Measurements from ENCODE around the gene FBXL5.
"Not testable (repeated sequence)": the region's sequence is repeated elsewhere in the genome, so short reads cannot be mapped to it uniquely, and the experiment has no call there.

Gene FBXL5

DNA sequence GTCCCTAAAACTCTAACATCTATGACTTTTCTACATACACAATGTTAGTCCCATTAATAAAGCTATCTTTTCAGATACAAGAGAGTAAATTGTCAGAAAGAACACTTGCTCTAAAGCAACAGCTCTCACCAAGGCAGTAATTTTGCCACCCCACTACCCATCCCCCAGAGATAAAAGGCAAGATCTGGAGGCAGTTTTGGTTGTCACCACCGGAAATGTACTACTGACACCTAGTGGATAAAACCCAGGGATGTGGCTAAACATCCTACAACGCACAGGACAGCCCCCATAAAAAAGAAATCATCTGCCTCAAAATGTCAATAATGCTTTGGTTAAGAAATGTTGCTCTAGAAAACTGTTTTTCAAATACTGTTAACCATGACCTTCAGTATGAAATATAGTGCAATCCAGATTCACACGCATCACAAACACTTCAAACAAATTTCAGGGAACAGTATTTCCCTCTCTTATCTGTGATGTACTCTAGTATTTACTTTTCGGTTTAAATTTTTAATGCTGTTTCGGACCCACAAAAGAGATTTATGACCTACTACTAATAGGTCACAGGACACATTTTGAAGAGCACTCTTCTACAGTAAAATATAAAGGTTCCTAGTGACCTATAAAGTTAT lies 5.1 kb downstream of the FBXL5 start:
- peak; percentile 69 for DNase-seq

DNA sequence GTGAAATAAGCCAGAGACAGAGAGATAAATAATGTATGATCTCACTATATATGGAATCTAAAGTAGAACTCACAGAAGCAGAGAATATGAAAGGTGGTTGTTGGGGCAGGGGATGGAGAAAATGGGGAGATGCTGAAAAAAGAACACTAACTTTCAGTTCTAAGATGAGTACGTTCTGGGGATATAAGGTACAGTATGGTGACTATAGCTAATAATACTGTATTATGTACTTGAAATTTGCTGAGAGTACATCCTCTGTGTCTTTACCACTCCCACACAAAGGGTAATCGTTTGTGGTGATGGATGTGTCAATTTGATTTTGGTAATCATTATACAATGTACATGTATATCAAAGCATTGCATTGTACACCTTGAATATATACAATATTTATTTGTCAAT lies 6.6 kb downstream of the FBXL5 start:
- DNase-seq, result no peak

DNA sequence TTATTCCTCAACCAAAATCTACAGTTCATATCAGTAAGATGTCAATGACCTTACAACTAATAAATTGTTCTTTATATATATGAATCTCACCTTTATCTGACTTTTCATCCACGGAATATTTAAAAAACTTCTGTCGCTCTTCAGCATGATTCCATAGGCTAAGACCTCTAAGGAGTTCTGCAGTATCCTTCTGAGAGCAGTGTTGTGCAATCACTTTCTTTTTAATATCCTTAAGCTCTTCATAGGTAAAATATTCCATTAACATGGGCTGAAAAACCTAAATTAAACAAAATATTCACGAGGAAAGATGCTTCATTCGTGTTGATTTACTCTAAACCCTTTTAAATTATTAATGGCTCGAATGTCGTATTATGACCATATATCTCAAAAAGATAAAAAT lies 16.7 kb downstream of the FBXL5 start:
- DNase-seq, result no peak

DNA sequence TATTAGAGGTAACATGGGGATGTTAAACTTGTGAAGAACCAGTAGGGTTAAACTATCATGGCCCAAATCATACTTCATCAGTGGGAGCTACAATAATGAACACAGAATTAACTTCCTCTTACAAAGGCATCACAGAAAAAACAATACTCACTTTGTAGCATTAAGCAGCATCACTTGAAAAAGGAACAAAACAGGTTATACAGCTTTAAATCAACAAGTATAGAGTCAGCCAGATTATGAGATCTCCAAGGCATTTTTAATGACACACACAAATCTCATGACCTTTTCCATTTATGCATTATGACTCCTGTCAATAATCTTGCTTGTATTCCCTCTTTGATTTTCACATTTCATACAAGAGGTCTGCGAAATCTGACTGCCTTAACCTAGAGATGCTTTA lies 18.3 kb downstream of the FBXL5 start:
- DNase-seq, result no peak

DNA sequence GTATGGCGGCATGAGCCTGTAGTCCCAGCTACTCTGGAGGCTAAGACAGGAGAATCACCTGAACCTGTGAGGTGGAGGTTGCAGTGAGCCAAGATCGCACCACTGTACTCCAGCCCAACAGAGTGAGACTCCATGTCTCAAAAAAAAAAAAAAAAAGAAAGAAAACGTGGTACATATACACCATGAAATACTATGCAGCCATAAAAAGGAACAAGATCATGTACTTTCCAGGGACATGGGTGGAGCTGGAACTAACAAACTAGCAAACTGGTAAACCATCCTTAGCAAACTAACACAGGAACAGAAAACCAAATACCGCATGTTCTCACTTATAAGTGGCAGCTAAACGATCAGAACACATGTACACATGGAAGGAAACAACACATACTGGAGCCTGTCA lies 37.8 kb downstream of the FBXL5 start:
- DNase-seq, result not testable (repeated sequence)

DNA sequence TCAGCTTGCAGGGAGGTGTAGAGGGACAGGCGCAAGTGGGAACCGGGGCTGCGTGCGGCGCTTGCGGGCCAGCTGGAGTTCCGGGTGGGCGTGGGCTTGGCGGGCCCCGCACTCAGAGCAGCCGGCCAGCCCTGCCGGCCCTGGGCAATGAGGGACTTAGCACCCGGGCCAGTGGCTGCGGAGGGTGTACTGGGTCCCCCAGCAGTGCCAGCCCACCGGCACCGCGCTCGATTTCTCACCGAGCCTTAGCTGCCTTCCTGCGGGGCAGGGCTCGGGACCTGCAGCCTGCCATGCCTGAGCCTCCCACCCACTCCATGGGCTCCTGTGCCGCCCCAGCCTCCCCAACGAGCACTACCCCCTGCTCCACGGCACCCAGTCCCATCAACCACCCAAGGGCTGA lies 40.3 kb downstream of the FBXL5 start:
- not testable (repeated sequence) for DNase-seq

DNA sequence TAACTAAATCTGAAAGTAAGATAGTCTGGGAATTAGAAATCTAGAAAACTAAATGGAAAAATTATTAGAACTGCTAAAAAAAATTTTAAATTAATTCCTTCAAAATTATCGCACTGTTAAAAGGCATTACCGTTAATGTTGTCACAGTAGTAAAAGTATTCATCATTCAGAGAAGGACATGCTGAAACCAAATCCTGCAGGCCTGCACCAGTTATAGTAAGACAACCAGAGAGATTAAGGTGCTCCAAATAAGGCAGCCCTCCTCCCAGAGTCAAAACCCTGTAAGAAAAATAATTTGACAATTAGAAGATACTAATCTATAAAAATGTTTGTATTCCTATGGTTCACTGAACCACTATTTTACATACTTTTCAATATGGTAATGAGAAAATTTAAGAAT lies 43.0 kb downstream of the FBXL5 start:
- DNase-seq, result no peak

DNA sequence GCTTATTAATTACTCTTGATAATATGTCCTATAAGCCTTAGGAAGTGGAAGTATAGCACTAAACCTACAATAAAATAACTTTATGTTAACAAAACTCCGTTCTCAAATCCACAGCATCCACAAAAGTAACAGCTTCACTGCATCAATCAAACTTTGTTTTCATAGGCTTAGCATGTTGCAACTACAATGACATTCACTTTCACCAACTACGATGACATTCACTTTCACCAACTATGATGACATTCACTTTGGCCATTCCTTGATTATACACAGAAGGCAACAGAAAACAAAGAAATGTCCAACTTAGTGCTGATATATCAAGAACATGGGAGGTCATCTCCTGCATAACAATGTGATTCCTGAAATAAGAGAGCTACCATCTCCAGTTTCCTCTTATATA lies 44.3 kb downstream of the FBXL5 start:
- DNase-seq, result no peak

DNA sequence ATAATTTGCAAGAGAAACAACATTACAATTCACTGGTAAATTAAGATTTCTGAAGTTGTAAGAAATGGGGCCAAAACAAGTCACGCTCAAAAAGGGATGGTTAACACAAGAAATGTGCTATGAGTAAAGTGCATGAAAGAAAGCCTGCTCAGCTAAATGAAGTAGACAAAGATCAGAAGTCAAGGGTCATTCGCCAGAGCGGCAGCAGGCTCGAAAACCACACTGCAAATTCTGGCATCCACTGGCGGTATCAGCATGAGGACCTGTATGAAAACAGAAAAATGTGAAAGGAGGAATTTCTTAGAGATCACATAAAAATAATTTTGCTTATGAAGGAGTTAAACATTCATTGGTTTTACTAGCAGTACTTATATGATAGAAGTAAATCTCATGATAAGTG lies 49.6 kb downstream of the FBXL5 start:
- no peak for DNase-seq

DNA sequence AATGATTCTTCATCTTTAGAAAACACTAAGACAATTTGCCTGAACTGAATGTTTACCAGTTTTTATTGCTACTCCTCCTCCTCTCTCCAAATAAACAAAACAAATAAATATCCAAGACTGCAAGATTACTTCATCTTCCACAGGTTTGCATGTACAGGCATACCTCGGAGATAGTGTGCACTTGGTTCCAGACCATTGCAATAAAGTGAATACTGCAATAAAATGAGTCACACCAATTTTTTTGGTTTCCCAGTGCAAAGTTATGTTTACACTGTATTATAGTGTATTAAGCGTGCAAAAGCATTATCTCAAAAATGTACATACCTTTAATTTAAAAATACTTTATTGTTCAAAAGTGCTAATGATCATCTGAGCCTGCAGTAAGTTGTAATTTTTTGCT lies 53.3 kb downstream of the FBXL5 start:
- DNase-seq, result no peak

DNA sequence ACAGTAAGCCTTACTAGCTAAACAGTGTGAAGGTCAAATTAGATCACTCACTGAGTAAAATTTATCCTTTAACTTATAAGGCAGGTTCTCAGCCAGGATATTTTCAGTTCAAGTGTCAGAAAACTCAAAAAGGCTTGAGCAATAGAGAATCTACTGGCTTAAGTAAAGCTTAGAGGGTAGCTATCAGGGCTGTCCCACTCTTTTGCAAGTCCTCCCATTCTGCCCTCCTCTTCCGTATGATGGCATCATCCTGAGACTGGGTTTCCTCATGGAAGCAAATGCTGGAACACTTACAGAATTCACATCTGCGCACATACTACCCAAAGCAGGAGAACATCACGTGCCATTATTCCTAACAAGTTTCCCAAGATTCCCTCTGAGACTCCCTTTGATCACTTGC lies 55.0 kb downstream of the FBXL5 start:
- no peak for DNase-seq

DNA sequence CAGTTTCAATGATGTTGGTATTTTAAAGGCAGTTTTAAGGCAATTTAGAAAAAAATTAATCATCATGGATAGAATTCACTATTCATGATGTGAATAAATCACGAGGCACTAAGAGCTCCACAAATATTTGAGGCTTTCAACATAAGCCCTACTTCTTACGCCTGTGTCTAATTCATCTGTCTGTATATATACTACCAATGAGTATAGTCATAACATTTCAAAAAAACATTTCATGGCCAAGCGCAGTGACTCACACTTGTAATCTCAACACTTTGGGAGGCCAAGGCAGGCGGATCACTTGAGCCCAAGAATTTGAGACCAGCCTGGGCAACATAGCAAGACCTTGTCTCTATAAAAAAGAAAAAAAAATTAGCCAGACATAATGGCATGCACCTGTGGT lies 56.5 kb downstream of the FBXL5 start:
- DNase-seq, result no peak

DNA sequence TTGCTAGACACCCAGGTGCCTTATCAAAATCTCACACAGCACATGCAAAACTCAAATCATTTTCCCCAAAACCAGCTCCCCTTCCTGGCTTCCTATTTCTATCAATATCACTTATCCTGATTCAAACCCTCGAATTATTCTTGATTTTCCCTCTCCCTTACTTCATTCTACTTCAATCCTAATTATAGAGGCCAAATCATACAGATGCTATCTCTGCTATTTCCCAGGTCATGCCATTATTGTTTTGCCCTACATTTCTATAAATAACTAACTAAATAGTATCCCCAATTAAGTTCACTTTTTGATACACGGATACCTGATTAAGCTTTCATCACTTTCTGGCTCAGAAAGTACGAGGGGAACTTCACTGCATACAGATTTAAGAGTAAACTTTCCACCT lies 62.4 kb downstream of the FBXL5 start:
- no peak for DNase-seq

DNA sequence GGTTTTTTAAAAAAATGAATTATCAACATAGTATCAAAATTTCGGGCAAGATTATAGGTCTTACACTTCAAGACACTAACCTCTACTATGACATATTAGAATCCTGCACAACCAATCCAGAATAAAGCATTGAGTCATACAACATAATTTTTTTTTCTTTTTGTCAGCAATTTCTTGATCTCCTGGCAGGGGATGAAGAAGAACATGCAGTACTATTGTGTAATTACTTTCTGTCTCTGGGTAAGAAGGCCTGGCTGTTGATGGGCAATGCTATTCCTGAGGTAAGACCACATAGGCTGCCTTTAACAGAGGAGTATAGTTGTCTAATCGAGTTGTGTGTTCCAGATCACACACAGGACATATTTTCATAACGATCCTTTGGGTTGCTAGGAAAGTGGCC lies 67.5 kb downstream of the FBXL5 start:
- DNase-seq, result no peak

DNA sequence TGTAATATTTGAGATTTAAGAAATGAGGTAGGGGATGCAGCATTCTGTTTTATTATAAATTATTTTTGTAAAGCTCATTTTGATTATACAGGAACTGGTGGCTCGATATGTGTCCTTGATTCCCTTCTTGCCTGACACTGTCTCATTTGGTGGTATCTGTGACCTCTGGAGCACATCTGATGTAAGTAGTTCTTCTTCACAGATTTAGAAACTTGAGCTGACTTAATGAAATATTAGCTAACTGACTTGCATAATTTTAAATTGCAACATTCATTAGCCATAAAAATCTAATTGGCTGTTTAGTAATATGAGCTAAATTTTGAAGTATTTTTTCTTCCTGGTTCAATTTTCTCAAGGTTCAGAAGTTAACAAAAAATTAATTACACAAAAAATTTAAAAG lies 69.1 kb downstream of the FBXL5 start:
- DNase-seq, result no peak

DNA sequence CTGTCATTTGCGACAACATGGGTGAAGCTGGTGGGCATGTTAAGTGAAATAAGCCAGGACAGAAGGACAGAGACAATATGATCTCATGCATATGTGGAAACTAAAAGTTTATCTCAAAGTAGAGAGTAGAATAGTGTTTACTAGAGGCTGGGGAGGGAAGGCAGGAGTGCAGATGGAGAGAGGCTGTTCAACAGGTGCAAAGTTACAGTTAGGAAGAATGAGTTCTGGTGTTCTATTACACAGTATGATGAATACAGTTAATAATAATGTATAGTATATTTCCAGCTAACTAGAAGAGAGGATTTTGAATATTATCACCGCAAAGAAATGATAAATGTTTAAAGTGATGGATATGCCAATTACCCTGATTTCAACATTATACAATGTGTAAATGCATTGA lies 69.8 kb downstream of the FBXL5 start:
- no peak for DNase-seq

DNA sequence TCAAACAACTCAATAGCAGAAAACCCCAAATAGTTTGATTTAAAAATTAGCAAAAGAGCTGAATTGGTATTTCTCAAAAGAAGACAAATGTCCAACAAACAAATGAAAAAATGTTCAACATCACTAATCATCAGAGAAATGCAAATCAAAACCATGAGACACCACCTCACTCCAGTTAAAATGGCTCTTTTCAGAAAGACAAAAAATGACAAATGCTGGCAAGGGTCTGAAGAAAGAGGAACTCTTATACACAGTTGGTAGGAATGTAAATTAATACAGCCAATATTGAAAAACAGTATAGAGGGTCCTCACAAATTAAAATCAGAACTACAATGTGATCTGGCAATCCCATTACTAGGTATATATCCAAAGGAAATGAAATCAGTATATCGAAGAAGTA lies 70.4 kb downstream of the FBXL5 start:
- no peak for DNase-seq

DNA sequence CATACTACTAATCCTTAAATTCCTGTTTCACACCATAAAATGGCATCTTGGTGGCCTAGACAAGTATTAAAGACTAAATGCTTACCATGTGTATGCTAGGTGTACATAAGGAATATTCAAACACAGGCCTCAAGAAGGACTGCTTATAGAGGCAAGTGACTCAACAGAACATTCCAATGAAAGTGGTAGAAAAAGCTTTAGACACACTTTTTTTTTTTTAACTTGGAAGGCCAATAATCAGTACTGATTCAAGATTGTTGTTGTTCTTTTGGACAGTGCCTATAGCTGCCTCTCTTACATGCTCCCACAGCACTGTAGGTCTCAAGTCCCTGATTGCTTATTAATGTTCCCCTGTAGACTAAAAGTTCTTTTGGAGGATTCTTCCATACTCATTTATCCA lies 77.6 kb downstream of the FBXL5 start:
- no peak for DNase-seq

DNA sequence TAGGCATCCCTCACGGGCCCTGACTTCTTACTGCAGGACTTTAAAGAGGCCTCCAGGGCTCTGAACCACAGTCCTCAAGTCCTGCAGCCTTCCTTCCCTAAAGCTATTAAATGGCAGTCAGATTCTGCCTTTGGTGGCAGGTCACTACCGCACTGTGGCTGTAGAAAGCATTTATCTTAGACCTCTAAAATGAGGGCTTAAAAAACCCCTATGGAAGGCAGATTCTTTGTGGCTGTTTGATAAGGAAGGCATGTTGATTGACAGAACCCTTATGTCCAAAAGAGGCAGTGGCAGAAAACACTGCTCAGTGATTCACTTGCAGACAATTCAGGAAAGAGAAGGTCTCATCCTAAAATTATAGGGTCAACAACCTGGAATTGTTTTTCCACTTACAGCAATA lies 79.2 kb downstream of the FBXL5 start:
- DNase-seq, result no peak

DNA sequence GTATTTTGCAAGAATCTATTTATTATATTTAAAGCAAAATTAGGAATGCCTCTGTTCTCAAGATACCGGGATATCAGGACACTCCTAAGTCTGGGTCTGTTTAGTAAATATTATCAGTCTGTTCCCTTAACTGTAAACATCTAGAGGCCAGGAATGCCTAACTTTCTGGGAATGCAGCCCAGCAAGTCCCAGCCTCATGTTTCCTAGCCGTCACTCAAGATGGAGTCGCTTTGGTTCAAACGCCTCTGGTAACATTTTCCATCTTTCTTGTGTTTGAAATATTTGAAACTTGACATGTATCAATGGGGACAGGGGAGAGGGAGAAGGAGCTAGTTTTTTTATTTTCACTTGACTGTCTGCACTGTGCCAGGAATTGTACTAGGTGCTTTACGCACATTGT lies 85.4 kb downstream of the FBXL5 start:
- no peak for DNase-seq

DNA sequence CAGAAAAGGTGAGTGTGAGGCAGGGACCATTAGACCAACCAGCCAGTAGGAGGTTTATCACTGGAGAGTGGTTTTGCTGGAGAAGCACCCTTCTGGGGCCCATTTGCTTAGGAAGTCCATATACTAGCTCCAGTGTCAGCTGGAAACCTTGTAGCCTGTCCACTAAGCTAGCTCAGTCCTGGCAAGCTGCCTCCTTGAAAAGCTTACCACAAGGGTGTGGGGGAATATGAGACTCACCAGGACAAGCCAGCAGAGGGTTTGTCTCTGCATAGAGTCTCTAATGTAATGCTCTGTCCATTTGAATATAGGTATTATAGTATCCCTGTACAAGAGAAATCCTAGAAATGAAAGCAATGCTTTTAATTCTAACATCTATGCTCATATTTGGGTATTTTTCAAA lies 86.3 kb downstream of the FBXL5 start:
- no peak for DNase-seq

DNA sequence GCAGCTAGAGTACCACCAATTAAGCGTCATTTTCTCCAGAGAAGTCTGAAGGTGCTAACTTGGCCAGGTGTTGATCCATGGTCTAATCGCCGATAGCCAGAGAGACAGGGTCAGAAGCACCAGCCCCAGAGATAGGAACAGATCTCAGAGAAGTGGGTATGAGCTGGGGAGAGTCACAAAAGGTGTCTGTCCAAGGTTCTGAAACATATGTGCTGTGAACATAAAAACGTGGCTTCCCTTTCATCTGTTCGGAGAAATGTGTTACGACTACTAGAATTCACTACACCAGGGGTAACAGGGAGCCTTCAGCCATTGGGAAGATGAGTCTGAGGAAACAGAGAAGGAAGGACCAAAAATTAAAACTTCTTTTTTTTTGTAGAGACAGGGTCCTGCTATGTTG lies 91.3 kb downstream of the FBXL5 start:
- DNase-seq, result no peak

DNA sequence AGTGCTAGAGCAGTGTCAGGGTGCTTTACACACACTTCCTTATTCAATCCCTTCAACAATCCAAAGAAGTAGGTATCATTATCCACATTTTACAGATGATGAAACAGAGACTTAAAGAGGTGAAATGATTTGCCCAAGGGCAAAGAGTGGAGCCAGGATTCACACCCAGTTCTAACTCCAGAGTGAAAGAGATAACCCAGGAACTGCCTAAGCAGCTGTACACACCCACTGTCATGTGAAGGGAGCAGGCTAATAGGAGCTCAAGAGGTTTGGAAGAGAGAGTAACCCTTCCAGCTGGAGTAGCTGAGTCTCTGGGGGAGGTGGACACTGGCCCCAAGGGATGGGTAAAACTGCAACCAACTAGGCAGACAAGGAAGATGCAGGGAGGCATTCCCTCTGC lies 92.5 kb downstream of the FBXL5 start:
- DNase-seq, result no peak

DNA sequence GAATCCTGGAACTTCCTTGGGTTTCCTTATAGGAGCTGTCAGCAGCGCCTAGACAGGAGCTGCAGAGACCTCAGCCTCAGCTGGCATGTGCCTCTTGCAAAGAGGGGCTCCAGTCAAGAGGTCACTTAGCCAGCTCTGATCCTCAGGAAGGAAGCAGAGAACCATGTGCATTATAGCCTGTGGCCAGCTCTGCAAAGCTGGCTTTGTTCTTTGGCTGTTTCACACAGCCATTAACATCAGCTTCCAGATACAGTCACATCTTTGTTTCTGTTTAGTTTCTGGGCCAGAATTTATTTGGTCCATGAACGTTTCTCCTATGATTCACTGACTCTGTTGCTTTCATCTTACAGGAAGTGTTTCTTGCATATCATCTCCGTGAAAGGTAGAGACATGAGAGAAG lies 93.0 kb downstream of the FBXL5 start:
- DNase-seq, result no peak

DNA sequence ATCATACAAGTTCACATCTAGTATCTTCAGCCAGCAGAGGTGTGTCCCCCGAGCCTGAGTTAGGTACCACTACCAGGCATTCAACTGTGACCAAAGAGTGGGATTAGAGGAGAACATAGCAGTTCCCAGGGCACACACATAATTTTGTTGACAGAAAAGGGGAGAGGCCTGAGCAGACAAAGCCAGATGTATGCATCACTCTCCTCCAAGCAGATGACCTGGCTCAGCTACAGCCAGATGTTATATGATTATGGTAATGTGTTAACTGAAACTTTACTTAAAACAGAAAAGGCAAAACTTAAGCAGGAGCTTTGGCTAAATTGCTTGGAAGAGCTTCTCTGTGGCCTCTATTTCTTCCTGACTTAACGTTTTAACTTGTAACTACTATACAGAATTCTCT lies 96.6 kb downstream of the FBXL5 start:
- DNase-seq, result no peak
